Measurements from ENCODE around the gene HYDIN.
"Not testable (repeated sequence)": the region's sequence is repeated elsewhere in the genome, so short reads cannot be mapped to it uniquely, and the experiment has no call there.

HYDIN gene

GRCh38 chr16:71225145-71225544 lies 5.4 kb downstream of the HYDIN start:
- DNase-seq (ENCODE audit: low read depth in 2 of 2): no peak

DNA sequence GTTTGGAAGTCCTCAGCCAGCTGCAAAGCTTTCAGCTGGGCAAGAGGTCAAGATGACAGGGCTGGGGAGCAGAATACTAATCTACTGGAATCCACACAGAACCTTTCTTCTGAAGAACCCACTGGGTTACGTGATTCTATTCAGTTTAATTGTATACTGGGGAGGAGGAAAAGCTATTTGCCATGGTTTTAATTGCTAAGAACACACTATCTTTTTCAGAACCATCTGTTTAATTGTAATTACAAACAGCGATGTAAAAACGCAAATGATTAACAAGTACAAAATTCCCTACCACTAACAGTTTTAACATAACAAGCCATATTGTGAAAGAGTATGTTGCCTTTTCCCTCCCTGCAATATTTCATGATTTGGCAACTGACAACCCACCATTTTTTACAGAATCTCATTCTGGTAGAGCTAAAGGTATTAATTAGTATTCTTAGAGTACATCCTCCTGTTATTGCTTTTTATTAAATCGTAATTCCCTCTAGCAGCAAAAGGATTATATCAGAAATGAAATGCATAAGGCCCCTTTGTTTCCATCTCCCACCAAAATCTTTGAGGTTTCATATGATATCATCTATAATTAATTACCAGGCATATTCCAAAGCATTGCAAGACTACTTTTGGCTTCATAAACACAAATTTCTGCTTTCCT lies 12.1 kb downstream of the HYDIN start:
- no peak for DNase-seq (ENCODE audit: low read depth in 2 of 2)

GRCh38 chr16:71217506-71217905 lies 13.0 kb downstream of the HYDIN start:
- no peak for DNase-seq (ENCODE audit: low read depth in 2 of 2)

DNA sequence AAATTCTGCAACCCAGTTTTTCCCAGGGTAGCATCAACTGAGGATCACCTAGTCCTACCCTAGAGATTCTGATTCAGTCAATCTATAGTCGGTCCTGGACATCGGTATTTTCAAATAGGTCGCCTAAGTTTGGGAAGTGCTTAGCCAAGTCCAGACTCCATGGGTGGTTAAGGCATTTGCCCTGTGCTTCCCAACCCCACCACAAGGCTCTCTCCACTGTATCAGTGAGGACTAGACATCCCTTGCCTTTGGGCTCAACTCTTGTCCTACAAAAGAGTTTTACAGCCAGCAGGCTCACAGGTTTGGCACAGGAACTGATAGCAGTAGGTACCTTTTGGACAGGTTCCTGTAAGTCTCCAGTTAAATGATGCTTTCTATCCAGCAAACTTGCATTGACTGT lies 13.8 kb downstream of the HYDIN start:
- no peak for DNase-seq (ENCODE audit: low read depth in 2 of 2)

DNA sequence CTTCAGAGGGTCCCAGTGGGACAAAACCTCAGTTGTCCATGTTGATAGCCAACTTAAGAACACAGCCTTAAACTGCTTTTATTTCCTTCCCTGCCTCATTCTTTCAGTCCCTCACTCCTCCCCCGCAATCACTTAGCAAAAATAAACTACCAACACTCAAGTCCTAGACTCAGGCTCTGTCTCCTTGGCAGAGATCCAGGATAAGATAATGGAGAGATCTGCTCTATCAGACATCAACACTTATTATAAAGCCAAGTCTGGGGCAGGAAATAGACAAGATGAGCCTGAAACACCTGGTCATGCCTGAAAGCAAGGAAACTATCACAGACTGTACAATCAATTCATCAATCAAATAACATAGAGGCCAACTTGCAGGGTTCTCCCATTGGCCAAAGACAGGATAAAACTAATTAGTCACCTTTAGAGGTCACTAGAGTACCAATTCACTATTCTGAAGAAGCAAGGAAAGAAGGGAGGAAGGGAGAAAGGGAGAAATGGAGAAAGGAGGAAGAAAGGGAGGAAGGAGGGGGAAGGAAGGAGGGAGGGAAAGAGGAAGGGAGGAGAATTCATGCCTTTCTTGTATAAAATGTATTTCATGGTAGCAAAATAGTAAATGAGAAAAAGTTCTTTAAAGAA lies 15.7 kb downstream of the HYDIN start:
- DNase-seq (ENCODE audit: low read depth in 2 of 2): no peak

DNA sequence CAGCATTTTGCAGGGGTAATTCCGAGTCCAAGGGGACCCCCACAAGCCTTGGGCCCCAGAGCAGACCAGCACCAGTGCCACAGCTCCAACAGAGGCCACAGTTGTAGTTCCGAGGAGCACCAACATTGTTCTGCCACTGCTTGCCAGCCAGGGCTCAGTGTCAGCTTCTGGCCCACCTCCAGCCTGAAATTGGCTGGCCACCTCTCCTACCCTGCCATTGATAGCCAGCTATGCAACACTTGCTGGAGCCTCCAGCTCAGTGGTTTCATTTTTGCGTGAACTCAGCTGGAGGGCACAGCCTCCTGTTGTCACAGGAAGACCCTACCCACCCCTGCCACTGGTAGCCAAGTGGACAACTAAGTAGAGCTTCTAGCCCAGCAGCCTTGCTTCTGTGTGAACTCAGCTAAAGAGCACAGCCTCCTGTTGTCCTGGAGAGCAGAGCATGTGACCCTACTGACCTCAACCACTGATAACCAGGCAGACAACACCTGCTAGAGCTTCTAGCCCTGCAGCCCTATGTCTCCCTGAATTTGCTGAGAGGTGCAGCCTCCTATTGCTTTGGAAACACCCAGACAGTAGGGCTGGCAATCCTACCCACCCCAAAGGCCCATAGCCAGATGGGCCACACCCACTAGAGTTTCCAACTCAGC lies 24.9 kb downstream of the HYDIN start:
- DNase-seq (ENCODE audit: low read depth in 2 of 2): no peak

GRCh38 chr16:71203631-71204030 lies 26.9 kb downstream of the HYDIN start:
- DNase-seq (ENCODE audit: low read depth in 2 of 2): no peak

DNA sequence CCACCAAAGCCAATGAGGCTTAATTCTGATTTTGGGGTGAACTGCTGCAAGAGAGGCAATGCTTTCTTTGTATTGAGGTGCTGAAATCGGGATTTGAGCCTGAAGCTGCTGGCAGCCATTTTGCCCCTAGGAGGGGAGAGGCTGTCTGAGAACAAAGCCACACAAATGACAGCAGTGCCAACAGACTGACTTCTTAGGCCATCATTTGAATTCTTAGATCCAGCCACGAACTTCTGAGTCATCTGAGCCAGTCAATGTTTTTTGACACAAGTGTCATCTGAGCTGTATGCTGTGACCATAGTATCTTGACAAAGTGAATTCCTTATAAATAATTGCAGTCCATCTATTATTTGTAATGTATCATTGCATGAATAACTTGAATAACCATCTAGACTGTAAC lies 29.0 kb downstream of the HYDIN start:
- no peak for DNase-seq (ENCODE audit: low read depth in 2 of 2)

GRCh38 chr16:71201054-71201453 lies 29.5 kb downstream of the HYDIN start:
- no peak for DNase-seq (ENCODE audit: low read depth in 2 of 2)

GRCh38 chr16:71198408-71198807 lies 32.1 kb downstream of the HYDIN start:
- no peak for DNase-seq (ENCODE audit: low read depth in 2 of 2)

DNA sequence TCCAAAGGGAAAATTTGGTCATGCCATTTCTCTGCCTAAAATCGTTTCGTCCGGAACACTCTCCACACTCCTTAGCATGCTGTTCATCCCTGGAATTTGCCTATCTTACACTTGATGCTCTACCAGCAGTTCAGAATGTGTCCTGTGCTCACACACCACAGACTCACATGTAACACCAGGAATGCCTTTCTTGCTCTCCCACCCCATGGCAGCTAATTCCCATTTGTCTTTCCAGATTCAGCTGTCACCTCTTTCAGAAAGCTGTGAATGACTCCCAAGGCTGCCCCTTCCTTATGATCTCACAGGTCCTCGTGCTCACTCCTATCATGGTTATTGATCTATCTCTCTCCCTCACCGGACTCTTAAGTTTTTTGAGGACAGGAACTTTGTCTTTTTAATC lies 38.1 kb downstream of the HYDIN start:
- DNase-seq (ENCODE audit: low read depth in 2 of 2): no peak

DNA sequence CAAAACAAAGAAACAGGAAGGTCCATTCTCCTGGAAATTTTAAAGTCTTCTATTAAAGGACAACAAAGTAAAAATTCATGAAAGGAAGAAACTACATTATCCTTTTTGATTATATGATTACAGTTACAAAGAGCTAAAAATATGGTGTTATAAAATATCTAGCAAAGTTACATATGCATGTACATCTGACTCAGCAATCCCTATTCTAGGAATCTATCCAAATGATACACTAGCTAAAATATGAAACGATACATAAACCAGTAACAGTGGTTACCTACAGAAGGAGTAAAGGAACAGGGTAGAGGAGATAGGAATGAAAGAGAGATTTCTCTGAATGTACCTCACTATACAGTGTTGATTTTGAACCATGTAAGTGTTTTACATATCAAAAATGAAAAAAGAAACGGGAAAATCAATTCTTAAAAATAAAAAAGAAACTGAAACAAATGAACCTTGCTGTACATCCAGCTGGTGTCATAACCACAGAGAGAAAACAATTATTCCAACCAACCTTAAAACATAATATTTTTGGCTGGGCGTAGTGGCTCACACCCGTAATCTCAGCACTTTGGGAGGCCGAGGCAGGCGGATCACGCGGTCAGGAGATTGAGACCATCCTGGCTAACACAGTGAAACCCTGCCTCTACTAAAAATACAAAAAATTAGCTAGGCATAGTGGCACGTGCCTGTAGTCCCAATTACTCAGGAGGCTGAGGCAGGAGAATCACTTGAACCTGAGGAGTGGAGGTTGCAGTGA lies 41.4 kb downstream of the HYDIN start:
- DNase-seq (ENCODE audit: low read depth in 2 of 2): no peak

DNA sequence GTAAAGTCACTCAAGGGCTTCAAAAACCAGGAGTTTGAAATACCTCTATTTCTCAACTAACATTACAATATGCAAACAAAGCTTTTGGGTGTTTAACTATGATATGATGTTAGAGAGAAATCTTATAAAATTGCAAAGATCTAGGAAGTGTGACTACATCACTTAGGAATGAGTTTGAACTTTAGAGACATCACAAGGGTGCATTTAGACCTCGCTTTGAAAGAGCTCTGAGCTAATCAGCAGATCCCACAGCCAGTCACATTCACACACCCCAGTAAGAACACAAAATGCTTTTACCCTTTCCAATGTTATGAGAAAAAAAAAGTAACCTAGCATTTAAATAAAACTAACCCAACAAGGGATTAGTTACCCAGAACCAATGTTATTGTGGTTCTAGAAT lies 45.2 kb downstream of the HYDIN start:
- DNase-seq (ENCODE audit: low read depth in 2 of 2): no peak

DNA sequence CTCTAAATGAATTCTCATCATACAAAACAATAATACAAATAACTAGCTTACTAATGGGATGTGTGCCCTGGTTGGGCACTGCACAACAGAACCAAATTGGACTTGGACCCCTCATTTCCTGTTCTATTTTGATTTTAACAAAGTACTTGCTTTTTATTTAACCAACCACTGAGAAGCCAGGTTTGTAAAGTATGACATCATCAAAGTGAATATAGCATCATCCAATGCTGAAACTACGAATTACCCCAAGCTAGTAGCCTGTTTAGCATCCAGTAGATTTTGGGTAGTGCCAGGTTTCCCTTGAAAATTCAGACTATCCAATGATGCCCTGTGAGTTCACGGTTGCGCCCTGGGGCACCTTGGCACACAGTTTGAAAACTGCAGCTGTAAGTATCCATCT lies 51.0 kb downstream of the HYDIN start:
- DNase-seq (ENCODE audit: low read depth in 2 of 2): no peak

DNA sequence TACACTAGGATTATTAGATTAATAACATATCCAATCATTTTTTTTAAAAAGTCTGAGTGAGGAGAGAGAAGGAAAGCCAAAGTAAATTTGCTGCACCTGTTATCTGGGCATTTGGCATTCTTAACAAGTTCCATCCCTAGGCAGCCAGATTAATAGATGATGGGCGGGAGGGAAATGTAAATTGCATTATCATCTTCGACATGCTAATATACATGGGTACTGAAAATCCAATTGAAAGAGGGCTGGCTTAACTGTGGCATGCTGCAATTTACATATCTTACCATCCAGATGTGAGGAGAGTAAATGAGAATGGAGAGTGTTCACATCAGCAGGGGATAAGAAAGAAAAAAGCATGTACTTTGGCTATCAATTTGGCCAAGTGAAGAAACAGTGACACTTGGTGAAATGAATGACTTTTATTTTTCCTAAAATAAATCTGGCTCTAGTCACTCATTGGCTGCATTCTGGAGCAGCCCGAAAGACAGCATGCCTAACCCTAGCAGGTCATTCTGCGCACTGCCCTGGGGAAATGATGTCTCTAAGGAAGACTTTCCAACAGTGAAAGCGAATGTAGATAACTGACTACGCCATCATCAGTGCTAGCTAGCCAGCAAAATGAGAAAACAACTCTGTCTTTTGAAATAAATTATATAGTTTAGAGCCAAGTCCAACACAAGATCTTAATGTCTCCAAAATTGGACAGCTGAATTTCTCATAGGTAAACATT lies 57.9 kb downstream of the HYDIN start:
- no peak for DNase-seq (ENCODE audit: low read depth in 2 of 2)

- not testable (repeated sequence) for DNase-seq (ENCODE audit: low read depth in 2 of 2)
These were observed 69.5 kb downstream of the HYDIN start for GRCh38 chr16:71161007-71161406.

- DNase-seq (ENCODE audit: low read depth in 2 of 2): not testable (repeated sequence)
These were observed 73.2 kb downstream of the HYDIN start for GRCh38 chr16:71157278-71157677.

GRCh38 chr16:71153329-71153728 lies 77.2 kb downstream of the HYDIN start:
- not testable (repeated sequence) for DNase-seq (ENCODE audit: low read depth in 2 of 2)

DNA sequence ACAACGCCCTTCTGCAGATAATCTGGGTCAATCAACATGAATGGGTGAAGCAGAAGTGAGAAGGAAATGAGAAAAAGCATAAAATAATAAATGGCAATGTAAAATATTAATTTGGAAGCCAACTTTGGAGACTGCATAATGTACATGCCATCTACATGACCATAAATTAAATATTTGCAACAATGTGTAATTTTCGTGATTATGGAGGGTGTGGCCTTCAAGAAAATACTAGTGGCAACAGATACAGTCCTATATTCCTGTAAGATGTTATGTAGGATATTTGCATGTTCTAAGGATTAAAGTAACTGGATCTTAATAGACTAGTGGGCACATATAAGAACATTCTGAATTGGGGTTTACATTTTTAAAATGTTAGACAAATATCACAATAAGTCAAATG lies 78.9 kb downstream of the HYDIN start:
- not testable (repeated sequence) for DNase-seq (ENCODE audit: low read depth in 2 of 2)

GRCh38 chr16:71143246-71143645 lies 87.3 kb downstream of the HYDIN start:
- DNase-seq (ENCODE audit: low read depth in 2 of 2): not testable (repeated sequence)

DNA sequence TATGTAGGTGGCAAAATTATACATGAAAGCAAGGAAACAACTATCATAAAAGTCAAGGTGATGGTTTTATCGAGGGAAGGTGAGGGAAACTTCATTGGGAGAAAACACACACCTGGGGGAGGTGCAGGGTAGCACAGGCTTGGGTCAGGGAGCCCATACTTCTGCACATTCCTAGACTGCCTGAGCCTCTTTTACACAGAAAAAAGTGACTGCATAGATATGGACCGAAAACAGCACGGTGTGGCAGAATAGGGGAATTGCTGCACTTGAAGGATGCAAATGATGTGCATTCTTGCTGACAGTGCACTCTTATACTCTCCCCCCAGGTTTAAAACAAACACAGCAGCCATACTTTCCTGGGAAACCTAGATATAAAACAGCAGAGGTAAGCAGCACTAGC lies 120.0 kb downstream of the HYDIN start:
- not testable (repeated sequence) for DNase-seq (ENCODE audit: low read depth in 2 of 2)

Measured in stimulated activated CD8-positive, alpha-beta memory T cell treated with anti-CD3 and anti-CD28 coated beads, Interleukin-7, amount 100 ng/mL, for 4 hours (primary cell).